Measurements from ENCODE around the gene STXBP5.
A peak's percentile ranks its signal among the peaks of the same experiment; 100 is the strongest.

The STXBP5 gene

GRCh38 chr6:147179809-147180208, 24.4 kb upstream of the STXBP5 start:
- no peak for DNase-seq

- DNase-seq = no peak
These were observed 23.3 kb upstream of the STXBP5 start for GRCh38 chr6:147180926-147181325.

- DNase-seq = no peak
These were observed 19.8 kb upstream of the STXBP5 start for GRCh38 chr6:147184379-147184778.

GRCh38 chr6:147185216-147185615, 19.0 kb upstream of the STXBP5 start:
- DNase-seq = no peak

- DNase-seq = no peak
These were observed 13.7 kb upstream of the STXBP5 start for GRCh38 chr6:147190556-147190955.

- DNase-seq = peak in 1 of 2 experiments; percentile 9
These were observed 11.8 kb upstream of the STXBP5 start for GRCh38 chr6:147192278-147192911.

GRCh38 chr6:147194652-147195411, 9.4 kb upstream of the STXBP5 start:
- DNase-seq = no peak

GRCh38 chr6:147195510-147195909, 8.7 kb upstream of the STXBP5 start:
- no peak for DNase-seq

GRCh38 chr6:147195987-147196386, 8.2 kb upstream of the STXBP5 start:
- no peak for DNase-seq

- DNase-seq = no peak
These were observed 3.5 kb upstream of the STXBP5 start for GRCh38 chr6:147200711-147201110.

GRCh38 chr6:147201885-147202515, 2.2 kb upstream of the STXBP5 start:
- DNase-seq = peak; percentile 57 to 72

- DNase-seq = peak; percentile 97 to 98
These were observed 1.5 kb upstream of the STXBP5 start for GRCh38 chr6:147202516-147203310.

- peak; percentile 40 to 65 for DNase-seq
These were observed 732 bp upstream of the STXBP5 start for GRCh38 chr6:147203311-147204059.

- DNase-seq = peak in 1 of 2 experiments; percentile 2
These were observed 660 bp downstream of the STXBP5 start for GRCh38 chr6:147204843-147205311.

- peak; percentile 37 to 54 for DNase-seq
These were observed 1.7 kb downstream of the STXBP5 start for GRCh38 chr6:147205690-147206600.

- DNase-seq = peak in 1 of 2 experiments; percentile 4
These were observed 3.1 kb downstream of the STXBP5 start for GRCh38 chr6:147207351-147207750.

- DNase-seq = no peak
These were observed 3.9 kb downstream of the STXBP5 start for GRCh38 chr6:147207837-147208754.

- no peak for DNase-seq
These were observed 5.7 kb downstream of the STXBP5 start for GRCh38 chr6:147209762-147210449.

- DNase-seq = no peak
These were observed 7.1 kb downstream of the STXBP5 start for GRCh38 chr6:147211349-147211748.

Data from SHP77 (cell line).